Tibial nerve (tissue), 4 donors: ENCODE results near the gene IFIT3.

Experiments
- CTCF ChIP-seq, 5 experiments: fragments of 200-600 bp in 3 of 5; fragments of 450-650 bp in 2 of 5; sonication (generic) in 3 of 5; IDR thresholded peaks; one replicate each; pipeline ENCODE4 v1.5.1; 2016 to 2019; ENCODE audit warnings: antibody characterized with exemption in 5 of 5, mild to moderate bottlenecking in 3 of 5, moderate library complexity in 2 of 5
- EP300 ChIP-seq, 2 donors: sonication (generic); formaldehyde crosslinking; IDR thresholded peaks; one replicate each; pipeline ENCODE4 v1.6.1; 2017; ENCODE audit warnings: antibody characterized with exemption in 2 of 2, mild to moderate bottlenecking in 1 of 2

GRCh38 chr10:89355394-89355931 lies 27.7 kb downstream of the IFIT3 start:
- no peak for TF ChIP-seq EP300 (IDR thresholded peaks at IDR 0.05)
- no peak for TF ChIP-seq CTCF (IDR thresholded peaks at IDR 0.05)
